IPS-15b (cell line): ENCODE results near the gene GORASP2.

Experiments
- H3K27me3 ChIP-seq: one replicate; pipeline ENCODE4 v1.6.1; 2013; ENCODE audit warnings: low read length; ENCODE audit not compliant: control insufficient read depth, insufficient read depth
- H3K36me3 ChIP-seq: one replicate; pipeline ENCODE4 v1.6.1; 2013; ENCODE audit warnings: low read length; ENCODE audit not compliant: control insufficient read depth, insufficient read depth
- H3K4me1 ChIP-seq: one replicate; pipeline ENCODE4 v1.6.1; 2013; ENCODE audit warnings: mild to moderate bottlenecking, low read length; ENCODE audit not compliant: control insufficient read depth, insufficient read depth
- H3K4me3 ChIP-seq: one replicate; pipeline ENCODE4 v1.5.1; 2013; ENCODE audit warnings: low read depth, low read length
- H3K9ac ChIP-seq: one replicate; pipeline ENCODE4 v1.6.1; 2013; ENCODE audit warnings: low read depth, mild to moderate bottlenecking, low read length
- H3K9me3 ChIP-seq: one replicate; pipeline ENCODE4 v1.6.1; 2013; ENCODE audit warnings: mild to moderate bottlenecking, low read length; ENCODE audit not compliant: control insufficient read depth, insufficient read depth

GORASP2 gene

DNA sequence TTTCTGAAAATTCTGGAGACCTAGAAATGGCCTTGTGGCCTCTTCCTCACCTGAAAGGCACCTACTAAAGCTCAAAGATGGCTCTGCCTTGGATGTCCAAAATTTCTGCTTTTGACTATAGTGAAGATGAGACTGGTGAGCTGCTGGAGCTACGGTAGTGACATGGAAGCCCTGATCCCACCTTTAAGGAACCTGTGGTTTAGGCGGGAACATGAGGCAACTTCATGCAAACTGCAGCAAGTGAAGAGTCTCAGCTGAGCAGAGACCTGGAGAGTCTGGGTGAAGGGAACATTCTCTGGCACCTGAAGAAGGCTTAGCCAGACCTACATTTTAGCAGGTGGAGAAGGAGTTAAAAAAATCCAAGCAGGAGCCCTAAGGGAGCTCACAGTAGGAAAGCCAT, 40.0 kb downstream of the GORASP2 start:
- Histone ChIP-seq H3K36me3 (peaks cover 23% of the 10 kb centered on the region), H3K9ac (no peak overlapping the region), H3K27me3 (no peaks in the 10 kb centered on the region), H3K4me1 (no peaks in the 10 kb centered on the region), H3K4me3 (no peak overlapping the region), H3K9me3 (no peaks in the 10 kb centered on the region)

DNA sequence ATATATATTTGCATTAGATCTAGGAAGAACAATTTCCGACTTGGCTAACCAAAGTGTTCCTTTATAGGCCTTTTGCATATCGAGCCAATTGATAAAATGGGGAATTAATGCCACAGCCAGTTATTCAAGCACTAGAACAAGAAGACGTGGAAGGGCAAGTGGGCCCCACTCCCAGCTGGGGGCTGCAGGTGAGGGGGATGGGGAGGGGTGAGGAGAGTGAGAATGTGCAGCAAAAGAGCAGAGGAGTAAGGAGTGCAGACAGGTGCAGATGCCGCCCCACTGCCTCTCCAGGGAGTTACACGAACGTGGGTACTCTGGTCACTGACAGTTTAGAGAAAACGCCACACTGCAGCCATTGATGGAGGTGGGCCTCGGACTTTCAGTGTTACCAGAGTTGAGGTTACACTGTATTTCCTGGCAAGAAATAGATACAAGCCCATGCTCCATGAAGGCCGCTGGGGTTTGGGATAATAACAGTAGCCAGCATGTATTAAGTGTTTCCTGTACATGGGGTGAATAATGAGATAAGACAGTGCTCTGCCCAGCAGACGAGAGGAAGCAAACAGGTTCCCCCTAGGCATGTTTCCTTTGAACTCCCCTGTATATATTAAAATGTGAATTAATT, 40.9 kb downstream of the GORASP2 start:
- no peak overlapping the region for H3K4me3 ChIP-seq
- H3K9me3 ChIP-seq: no peaks in the 10 kb centered on the region
- H3K4me1 ChIP-seq: no peaks in the 10 kb centered on the region
- H3K36me3 ChIP-seq: peaks cover 21% of the 10 kb centered on the region
- H3K27me3 ChIP-seq: no peaks in the 10 kb centered on the region
- H3K9ac ChIP-seq: no peak overlapping the region

DNA sequence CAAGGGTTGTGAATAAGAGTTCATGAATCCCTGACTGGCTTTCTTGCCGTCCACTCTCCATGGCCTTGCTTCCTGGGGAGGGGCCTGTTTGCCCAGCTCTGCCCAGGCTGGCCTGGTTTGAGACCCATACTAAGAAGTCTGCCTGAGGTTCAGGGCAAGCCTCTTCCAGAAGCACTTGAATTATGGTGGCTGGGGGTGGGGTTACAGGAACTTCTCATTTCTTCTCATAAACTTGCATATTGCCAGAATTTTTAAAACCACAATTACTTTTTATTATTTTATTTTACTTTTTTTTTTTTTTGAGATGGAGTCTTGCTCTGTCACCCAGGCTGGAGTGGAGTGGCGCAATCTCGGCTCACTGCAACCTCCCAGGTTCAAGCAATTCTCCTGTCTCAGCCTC, 42.0 kb downstream of the GORASP2 start:
- H3K27me3 ChIP-seq: no peaks in the 10 kb centered on the region

DNA sequence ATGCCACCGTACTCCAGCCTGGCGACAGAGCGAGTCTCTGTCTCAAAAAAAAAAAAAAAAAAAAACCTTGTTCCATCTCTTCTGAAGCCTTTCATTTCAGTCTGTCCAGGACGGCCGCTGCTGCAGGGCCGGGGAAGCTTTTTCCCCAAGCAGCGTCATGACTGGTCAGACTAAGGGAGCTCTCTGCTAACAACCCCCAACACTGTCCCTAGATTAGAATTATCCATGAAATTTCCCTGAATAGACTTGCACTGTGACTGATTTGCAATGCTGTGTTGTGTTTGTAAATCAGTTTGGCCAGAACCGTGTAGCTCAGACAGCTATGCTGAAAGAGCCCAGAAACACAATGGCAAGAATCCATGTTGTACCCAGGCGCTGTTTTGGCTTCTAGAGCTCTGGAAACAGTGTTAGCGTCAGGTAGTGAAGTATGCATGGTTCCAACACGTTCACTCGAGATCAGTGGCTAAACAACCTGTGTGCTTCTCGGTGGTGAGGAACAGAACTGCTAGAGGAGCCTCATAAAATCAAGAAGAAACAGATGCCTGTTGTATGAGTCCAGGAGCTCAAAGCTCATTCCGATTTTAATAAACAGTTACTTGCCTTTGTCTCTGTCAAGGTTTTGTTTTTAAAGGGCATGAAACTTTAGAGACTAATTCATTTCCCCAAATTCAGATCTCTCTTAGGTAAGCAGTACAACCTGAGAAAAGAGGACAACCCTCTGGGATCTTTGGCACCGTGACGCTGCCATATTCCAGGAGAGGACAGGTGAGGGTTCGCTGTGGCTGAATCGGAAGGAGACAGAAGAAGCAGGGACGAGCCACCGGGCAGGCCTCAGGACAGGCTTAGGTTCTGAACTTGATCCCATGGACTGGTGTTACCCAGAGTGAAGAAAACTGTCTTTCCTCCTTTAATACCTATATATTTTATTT, 43.5 kb downstream of the GORASP2 start:
- Histone ChIP-seq H3K9ac (no peak overlapping the region), H3K9me3 (no peaks in the 10 kb centered on the region), H3K4me3 (no peak overlapping the region), H3K36me3 (no peaks in the 10 kb centered on the region), H3K4me1 (no peaks in the 10 kb centered on the region), H3K27me3 (no peaks in the 10 kb centered on the region)

More for the DNA sequence above, 42.0 kb downstream of the GORASP2 start:
- Histone ChIP-seq H3K9me3 (no peaks in the 10 kb centered on the region), H3K9ac (no peak overlapping the region), H3K4me1 (no peaks in the 10 kb centered on the region), H3K36me3 (peaks cover 11% of the 10 kb centered on the region), H3K4me3 (no peak overlapping the region)

DNA sequence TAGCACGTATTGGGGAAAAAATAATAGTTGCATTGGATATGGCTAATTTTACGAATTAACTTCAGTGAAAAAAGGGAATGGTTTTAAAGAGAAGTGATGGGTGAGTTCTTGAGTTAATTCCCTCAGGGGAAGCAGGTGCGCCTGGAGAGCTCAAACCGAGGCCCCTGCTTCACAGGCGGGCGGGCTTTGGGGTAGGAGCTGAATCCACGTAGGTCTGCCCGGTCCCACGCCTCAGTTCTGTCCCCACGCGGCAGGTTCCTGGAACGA, 44.1 kb downstream of the GORASP2 start:
- Histone ChIP-seq H3K4me1 (no peaks in the 10 kb centered on the region), H3K9ac (peak overlapping the region; percentile 77), H3K9me3 (no peaks in the 10 kb centered on the region), H3K4me3 (peak overlapping the region; percentile 45), H3K27me3 (no peaks in the 10 kb centered on the region), H3K36me3 (no peaks in the 10 kb centered on the region)

DNA sequence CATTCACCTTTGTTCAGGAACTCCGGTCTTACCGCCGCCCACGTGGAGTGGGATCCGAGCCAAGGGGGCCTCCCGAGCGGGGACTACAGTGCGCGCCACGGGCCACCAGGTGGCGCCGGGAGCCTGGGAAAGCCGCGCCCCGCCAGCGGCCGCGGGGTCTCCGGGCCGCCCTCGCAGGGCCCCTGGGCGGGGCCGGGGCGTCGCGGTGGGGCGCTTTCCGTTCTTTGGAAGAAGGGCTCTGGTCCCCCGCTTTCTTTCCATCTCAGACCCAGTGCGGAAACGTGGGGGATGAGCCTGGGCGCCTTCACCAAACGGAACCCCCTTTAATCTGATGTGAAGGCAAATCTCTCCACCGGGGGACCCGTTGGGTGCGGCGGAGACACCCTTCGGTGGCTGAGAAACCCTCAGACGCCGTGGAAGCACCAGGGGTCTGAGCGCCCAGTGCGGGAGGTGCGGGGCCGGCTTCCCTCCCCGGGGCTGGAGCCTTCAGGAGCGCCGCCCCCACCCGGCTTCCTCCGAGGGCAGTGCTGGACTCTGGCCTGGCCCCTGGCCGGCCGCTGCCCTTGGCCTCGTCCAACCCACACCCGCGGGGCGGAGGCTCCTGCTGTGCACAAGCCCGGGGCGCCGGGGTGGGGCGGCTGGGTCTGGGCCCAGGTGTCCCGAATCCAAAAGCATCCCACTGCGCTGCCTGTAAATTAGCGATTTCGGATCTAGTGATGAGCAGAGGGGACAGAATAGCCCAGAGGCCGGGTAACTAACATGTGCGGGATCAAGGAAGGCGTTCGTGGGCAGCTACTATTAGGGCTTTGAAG, 44.6 kb downstream of the GORASP2 start:
- Histone ChIP-seq H3K27me3 (no peaks in the 10 kb centered on the region), H3K36me3 (no peaks in the 10 kb centered on the region), H3K4me3 (peak overlapping the region; percentile 69), H3K9ac (peak overlapping the region; percentile 77), H3K4me1 (no peaks in the 10 kb centered on the region), H3K9me3 (no peaks in the 10 kb centered on the region)

DNA sequence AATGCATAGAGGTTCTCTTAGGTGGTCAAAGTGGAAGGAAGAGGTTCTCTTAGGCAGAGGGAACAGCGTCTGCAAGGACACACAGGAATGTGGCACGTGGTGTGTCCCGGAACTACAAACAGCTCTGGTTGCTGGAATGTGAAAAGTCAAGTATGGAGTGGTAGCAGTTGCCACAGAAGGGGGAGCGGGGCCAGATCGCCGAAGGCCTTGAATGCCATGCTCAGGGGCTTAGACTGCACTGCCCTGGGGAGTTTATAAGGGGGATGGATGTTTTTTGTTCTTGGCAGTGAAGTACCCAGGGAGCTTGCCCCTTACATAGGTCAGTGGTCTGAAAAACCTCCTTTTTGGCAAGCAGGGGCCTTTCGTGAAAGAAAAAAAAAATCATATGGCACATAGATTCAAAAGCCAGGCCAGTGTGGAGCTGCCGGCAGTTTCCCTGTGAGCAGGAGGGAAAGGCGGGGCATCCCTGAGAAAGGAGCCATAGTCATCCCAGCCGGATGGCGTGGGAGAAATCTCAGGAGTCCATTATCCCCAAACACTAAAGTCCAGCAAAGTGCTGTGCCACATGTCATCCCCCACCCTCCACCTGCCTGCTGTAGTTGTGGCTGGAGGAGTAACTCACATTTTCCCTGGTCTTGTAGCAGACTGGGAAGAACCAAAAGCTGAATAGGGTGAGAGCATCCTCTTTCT, 45.4 kb downstream of the GORASP2 start:
- H3K4me3 ChIP-seq: peak overlapping the region; percentile 69
- no peaks in the 10 kb centered on the region for H3K36me3 ChIP-seq
- no peak overlapping the region for H3K9ac ChIP-seq
- no peaks in the 10 kb centered on the region for H3K27me3 ChIP-seq
- no peaks in the 10 kb centered on the region for H3K9me3 ChIP-seq
- no peaks in the 10 kb centered on the region for H3K4me1 ChIP-seq

DNA sequence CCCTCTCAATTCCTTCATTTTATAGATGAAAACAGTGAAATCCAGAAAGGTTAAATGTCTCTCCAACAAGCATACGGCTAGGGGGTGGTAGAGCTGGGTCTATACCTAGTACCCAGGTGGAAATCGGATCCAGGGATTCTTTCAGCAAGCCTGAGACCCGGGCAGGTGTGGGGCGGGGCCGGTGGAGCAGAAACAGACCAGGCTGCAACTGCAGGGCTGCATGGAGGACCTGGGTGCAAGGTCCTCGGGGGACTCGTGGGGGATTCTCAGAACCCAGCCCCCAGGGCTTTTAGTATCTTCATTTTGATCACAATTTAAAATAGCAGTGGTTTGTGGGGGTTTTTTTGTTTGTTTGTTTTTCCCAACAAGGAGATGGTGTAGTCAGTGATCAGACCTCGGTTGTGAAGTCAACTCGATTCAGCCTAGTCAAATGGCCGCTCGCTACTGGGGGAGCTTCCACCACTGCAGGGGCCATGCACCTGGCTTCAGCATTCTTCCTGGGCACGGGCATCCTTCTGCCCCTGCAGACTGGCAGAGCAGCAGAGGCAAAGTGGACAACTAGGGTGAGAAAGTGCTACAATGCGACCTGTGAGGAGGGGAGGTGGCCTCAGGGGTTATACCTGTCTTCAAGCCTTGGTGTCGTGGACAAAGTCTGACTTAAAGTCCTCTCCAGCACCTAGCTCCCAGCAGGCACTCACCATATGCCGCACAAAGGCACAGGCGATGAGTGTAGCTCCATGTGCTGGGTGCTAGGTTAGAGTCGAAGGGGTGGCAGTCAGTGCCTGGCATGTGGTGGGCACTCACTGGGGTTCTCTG, 46.3 kb downstream of the GORASP2 start:
- Histone ChIP-seq H3K9me3 (no peaks in the 10 kb centered on the region), H3K9ac (no peak overlapping the region), H3K27me3 (no peaks in the 10 kb centered on the region), H3K4me3 (no peak overlapping the region), H3K4me1 (no peaks in the 10 kb centered on the region), H3K36me3 (no peaks in the 10 kb centered on the region)

DNA sequence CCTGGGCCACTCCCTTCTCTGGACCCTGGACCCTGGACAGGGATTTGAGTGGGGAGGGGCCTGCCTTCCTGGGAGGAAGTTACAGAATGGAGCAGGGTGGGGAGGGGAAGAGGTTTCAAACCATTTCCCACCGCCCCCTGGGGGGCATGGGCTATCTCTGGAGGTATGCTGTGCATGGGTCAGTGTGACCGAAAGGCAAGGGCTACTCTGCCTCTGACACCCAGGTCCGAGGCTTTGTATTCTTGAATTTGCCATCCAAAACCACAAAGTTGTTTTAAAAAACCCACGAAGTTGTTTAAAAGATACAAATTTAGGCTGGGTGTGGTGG, 46.9 kb downstream of the GORASP2 start:
- no peak overlapping the region for H3K9ac ChIP-seq
- no peaks in the 10 kb centered on the region for H3K4me1 ChIP-seq
- H3K9me3 ChIP-seq: no peaks in the 10 kb centered on the region
- no peak overlapping the region for H3K4me3 ChIP-seq
- no peaks in the 10 kb centered on the region for H3K36me3 ChIP-seq
- no peaks in the 10 kb centered on the region for H3K27me3 ChIP-seq

DNA sequence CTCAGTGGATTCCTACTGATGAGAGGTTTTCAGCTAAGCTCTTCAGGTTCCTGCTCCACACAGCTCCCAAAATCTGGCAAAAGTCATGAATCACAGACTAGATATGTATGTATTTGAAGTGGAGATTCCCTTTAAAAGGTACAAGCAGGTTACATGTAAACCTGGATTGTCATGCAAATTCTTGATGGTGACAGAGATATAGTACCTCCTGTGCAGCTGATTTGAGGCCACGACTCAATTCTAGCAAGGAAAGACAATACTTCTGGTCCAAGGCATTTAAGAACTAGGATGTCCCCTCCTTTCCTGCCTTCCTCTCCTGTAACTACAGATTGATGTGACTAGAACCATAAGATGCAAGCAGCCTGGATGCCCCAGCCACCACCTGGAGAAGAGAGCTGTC, 55.0 kb downstream of the GORASP2 start:
- H3K36me3 ChIP-seq: no peaks in the 10 kb centered on the region
- H3K27me3 ChIP-seq: no peaks in the 10 kb centered on the region
- H3K4me1 ChIP-seq: peaks cover 5% of the 10 kb centered on the region
- no peak overlapping the region for H3K4me3 ChIP-seq
- no peak overlapping the region for H3K9ac ChIP-seq
- no peaks in the 10 kb centered on the region for H3K9me3 ChIP-seq

DNA sequence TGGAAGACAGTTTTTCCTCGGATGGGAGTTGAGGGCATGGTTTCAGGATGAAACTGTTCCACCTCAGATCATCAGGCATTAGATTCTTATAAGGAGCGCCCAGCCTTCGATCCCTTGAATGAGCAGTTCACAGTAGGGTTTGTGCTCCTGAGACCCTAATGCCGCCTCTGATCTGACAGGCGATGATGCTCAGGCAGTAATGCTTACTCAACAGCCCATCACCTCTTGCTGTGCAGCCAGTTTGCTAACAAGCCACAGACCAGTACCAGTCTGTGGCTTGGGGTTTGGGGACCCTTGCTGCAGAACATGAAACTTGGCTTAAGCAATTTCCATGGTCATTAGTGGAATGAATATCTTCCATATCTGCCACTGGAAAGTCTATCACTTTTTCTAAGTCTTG, 56.4 kb downstream of the GORASP2 start:
- Histone ChIP-seq H3K36me3 (no peaks in the 10 kb centered on the region), H3K27me3 (no peaks in the 10 kb centered on the region), H3K9me3 (no peaks in the 10 kb centered on the region), H3K9ac (no peak overlapping the region), H3K4me1 (peaks cover 5% of the 10 kb centered on the region), H3K4me3 (no peak overlapping the region)
